Adrenal gland (tissue), 12 donors: ENCODE measurements around the gene NRIP2. TPM values are rescaled to one million over a fixed set of nuclear protein-coding genes. Genes with fewer than 3 reads are reported as not detected.

Experiments used
- DNase-seq, 7 donors: peaks; one replicate each; pipeline ENCODE4 v3.0.0-alpha.2; 2019 to 2020
- H3K27ac ChIP-seq, 5 donors: fragments of 200-600 bp; sonication (generic) in 4 of 5; 1 replicate in 3 of 5; 2 replicates in 2 of 5; pipeline versions ENCODE4 v1.5.1 to v1.8.0; 2016 to 2020; ENCODE audit warnings: mild to moderate bottlenecking in 1 of 5
- H3K27me3 ChIP-seq: fragments of 200-600 bp; 2 replicates; pipeline ENCODE4 v1.8.0; 2021
- H3K36me3 ChIP-seq, 2 donors: fragments of 200-600 bp; replicated peaks in 1 of 2; 1 replicate in 1 of 2; 2 replicates in 1 of 2; pipeline versions ENCODE4 v1.5.1 to v1.8.0; 2018 to 2022
- H3K4me1 ChIP-seq, 2 donors: fragments of 200-600 bp; replicated peaks in 1 of 2; 1 replicate in 1 of 2; 2 replicates in 1 of 2; pipeline versions ENCODE4 v1.5.1 to v1.8.0; 2018 to 2021
- H3K4me3 ChIP-seq, 4 donors: fragments of 200-600 bp; sonication (generic) in 3 of 4; one replicate each; pipeline ENCODE4 v1.5.1; 2016 to 2018
- H3K9me3 ChIP-seq, 3 donors: fragments of 200-600 bp; sonication (generic) in 1 of 3; replicated peaks in 1 of 3; 1 replicate in 2 of 3; 2 replicates in 1 of 3; pipeline versions ENCODE4 v1.5.1 to v1.8.0; 2016 to 2021
- CTCF ChIP-seq, 6 experiments: fragments of 450-650 bp in 4 of 6; fragments of 200-600 bp in 2 of 6; sonication (generic) in 1 of 6; IDR thresholded peaks; 1 replicate in 5 of 6; 2 replicates in 1 of 6; pipeline versions ENCODE4 v1.5.1 to v1.8.0; 2016 to 2021; ENCODE audit warnings: antibody characterized with exemption in 6 of 6, mild to moderate bottlenecking in 2 of 6, moderate library complexity in 1 of 6
- POLR2A ChIP-seq, 2 donors: fragments of 450-650 bp; IDR thresholded peaks; one replicate each; pipeline ENCODE4 v1.6.1; 2017; ENCODE audit warnings: antibody characterized with exemption in 2 of 2, mild to moderate bottlenecking in 2 of 2, moderate library complexity in 1 of 2
- whole genome bisulfite sequencing, 4 donors: extraction: QIAGEN DNeasy Blood & Tissue Kit in 2 of 4; methylation state at CpG; one replicate each; pipeline versions ENCODE4 v1.1.5 to v1.1.7; 2013 to 2017; 5-methylcytosine and 5-hydroxymethylcytosine counted together
- intact Hi-C, 2 donors: fragments of 100-400 bp; cut with DNase I; formaldehyde crosslinking; loops; one replicate each; pipeline versions ENCODE4 v1.14.1 to v1.15.0; 2022 to 2023
- polyA plus RNA-seq, 3 donors: library from polyadenylated mRNA; stranded (reverse); fragments of 200-250 nt in 2 of 3; fragments of 350-450 nt in 1 of 3; fragmentation: Illumina TruSeq in 1 of 3; extraction: RNeasy Lipid Tissue Mini Kit (QIAGEN cat#74804) in 1 of 3; gene quantifications; one replicate each; pipeline ENCODE4 v1.2.3, GENCODE V29; 2013 to 2014
- total RNA-seq, 9 donors: library from RNA; depleted of rRNA in 4 of 9; stranded (reverse); fragments of >200 nt in 4 of 9; fragments of 120-200 nt in 1 of 9; fragmentation: NEBNext Ultra II Directional in 1 of 9; extraction: Animal tissue kit (Norgen Biotek cat#: 25700) in 1 of 9; gene quantifications; one replicate each; pipeline versions ENCODE4 v1.1.0 to v1.2.4, GENCODE V29; 2013 to 2023
- donor health status: healthy with polysubstance abuse.
- donor health status: Bipolar disorder and iron deficiency.
- donor health status: DM: yes; HTN: yes; CAD: no.
- donor health status: DM: no; HTN: no; CAD: no.
- donor health status: DM: no; HTN: no; CAD: no.
- donor health status: DM: yes; HTN: yes; CAD: no.

NRIP2 gene
- total and polyA plus RNA-seq, 12 donors: 0.87 to 9.1 (median 2.5) TPM

- H3K27me3 ChIP-seq: no peaks in the 10 kb centered on the region
- intact Hi-C loops: no loop called here
- H3K4me1 ChIP-seq: peaks cover 0 to under 1% of the 10 kb centered on the region in 2 donors
- H3K4me3 ChIP-seq: no peak overlapping the region
- DNase-seq: no peak
- TF ChIP-seq POLR2A (IDR thresholded peaks at IDR 0.05): no peak
- no peak for TF ChIP-seq CTCF (IDR thresholded peaks at IDR 0.05)
- no peak overlapping the region for H3K27ac ChIP-seq
- H3K36me3 ChIP-seq: peaks cover 0 to 56% of the 10 kb centered on the region in 2 donors
- no peaks in the 10 kb centered on the region for H3K9me3 ChIP-seq
- WGBS, 4 donors: 93 to 95% (median 94%) methylated on average over 6 of the region's 6 CpGs
Measured at GRCh38 chr12:2829275-2829674, 5.6 kb downstream of the NRIP2 start.

- 87 to 90% (median 88%) methylated on average over 14 of the region's 14 CpGs for WGBS, 4 donors
- intact Hi-C loops: no loop called here
- no peak overlapping the region for H3K27ac ChIP-seq
- no peaks in the 10 kb centered on the region for H3K4me1 ChIP-seq
- no peaks in the 10 kb centered on the region for H3K27me3 ChIP-seq
- H3K36me3 ChIP-seq: peaks cover 0 to 79% of the 10 kb centered on the region in 2 donors
- no peak for TF ChIP-seq POLR2A (IDR thresholded peaks at IDR 0.05)
- no peak for TF ChIP-seq CTCF (IDR thresholded peaks at IDR 0.05)
- DNase-seq: no peak
- no peak overlapping the region for H3K4me3 ChIP-seq
- no peaks in the 10 kb centered on the region for H3K9me3 ChIP-seq
Measured at GRCh38 chr12:2826721-2827515, 7.9 kb downstream of the NRIP2 start.

GRCh38 chr12:2826036-2826435 is 8.8 kb downstream of the NRIP2 start:
- TF ChIP-seq POLR2A (IDR thresholded peaks at IDR 0.05) (no peak), CTCF (IDR thresholded peaks at IDR 0.05) (no peak)
- WGBS, 4 donors: 91 to 97% (median 95%) methylated on average over 3 of the region's 3 CpGs
- no peak for DNase-seq
- Histone ChIP-seq H3K9me3 (no peaks in the 10 kb centered on the region), H3K27me3 (no peaks in the 10 kb centered on the region), H3K4me3 (no peak overlapping the region), H3K4me1 (no peaks in the 10 kb centered on the region), H3K27ac (no peak overlapping the region), H3K36me3 (peaks cover 0 to 88% of the 10 kb centered on the region in 2 donors)
- intact Hi-C loops: no loop called here

- TF ChIP-seq CTCF (IDR thresholded peaks at IDR 0.05): no peak
- TF ChIP-seq POLR2A (IDR thresholded peaks at IDR 0.05): no peak
- no peaks in the 10 kb centered on the region for H3K9me3 ChIP-seq
- peaks cover 0 to 91% of the 10 kb centered on the region in 2 donors for H3K36me3 ChIP-seq
- H3K4me1 ChIP-seq: no peaks in the 10 kb centered on the region
- no peak overlapping the region for H3K4me3 ChIP-seq
- WGBS, 4 donors: 78 to 86% (median 84%) methylated on average over 4 of the region's 4 CpGs
- intact Hi-C loops: no loop called here
- H3K27ac ChIP-seq: no peak overlapping the region
- no peaks in the 10 kb centered on the region for H3K27me3 ChIP-seq
- no peak for DNase-seq
Measured at GRCh38 chr12:2825132-2825531, 9.7 kb downstream of the NRIP2 start.
